Measurements from ENCODE around the gene SYNE1. TPM values are rescaled to one million over a fixed set of nuclear protein-coding genes. Genes with fewer than 3 reads are reported as not detected.

SYNE1 gene
- total and polyA plus RNA-seq, 7 donors = 7.2 to 203 (median 86.4) TPM

- Histone ChIP-seq H3K4me3 (no peak overlapping the region), H3K27me3 (no peaks in the 10 kb centered on the region), H3K27ac (peak overlapping the region; percentile 36 to 78 (median 42)), H3K4me1 (peaks cover 0 to 66% (median 54%) of the 10 kb centered on the region in 4 donors), H3K9me3 (no peaks in the 10 kb centered on the region), H3K36me3 (peaks cover 0 to 29% (median 3%) of the 10 kb centered on the region in 4 donors)
- 16 to 59% methylated on average over 9 of the region's 9 CpGs for WGBS, 2 donors
- intact Hi-C loops (cut with DNase I) = no loop called here
- no peak for DNase-seq
- TF ChIP-seq POLR2A (IDR thresholded peaks at IDR 0.05) = no peak
- TF ChIP-seq, protein P1, sequence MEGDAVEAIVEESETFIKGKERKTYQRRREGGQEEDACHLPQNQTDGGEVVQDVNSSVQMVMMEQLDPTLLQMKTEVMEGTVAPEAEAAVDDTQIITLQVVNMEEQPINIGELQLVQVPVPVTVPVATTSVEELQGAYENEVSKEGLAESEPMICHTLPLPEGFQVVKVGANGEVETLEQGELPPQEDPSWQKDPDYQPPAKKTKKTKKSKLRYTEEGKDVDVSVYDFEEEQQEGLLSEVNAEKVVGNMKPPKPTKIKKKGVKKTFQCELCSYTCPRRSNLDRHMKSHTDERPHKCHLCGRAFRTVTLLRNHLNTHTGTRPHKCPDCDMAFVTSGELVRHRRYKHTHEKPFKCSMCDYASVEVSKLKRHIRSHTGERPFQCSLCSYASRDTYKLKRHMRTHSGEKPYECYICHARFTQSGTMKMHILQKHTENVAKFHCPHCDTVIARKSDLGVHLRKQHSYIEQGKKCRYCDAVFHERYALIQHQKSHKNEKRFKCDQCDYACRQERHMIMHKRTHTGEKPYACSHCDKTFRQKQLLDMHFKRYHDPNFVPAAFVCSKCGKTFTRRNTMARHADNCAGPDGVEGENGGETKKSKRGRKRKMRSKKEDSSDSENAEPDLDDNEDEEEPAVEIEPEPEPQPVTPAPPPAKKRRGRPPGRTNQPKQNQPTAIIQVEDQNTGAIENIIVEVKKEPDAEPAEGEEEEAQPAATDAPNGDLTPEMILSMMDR (IDR thresholded peaks at IDR 0.05) = peak in 2 of 4 experiments; percentile 27 to 51
Observed at GRCh38 chr6:152267967-152268845, 369.0 kb downstream of the SYNE1 start.

- no peak for DNase-seq
- peak overlapping the region in 3 of 4 donors; percentile 7 to 53 (median 32) for H3K27ac ChIP-seq
Observed at GRCh38 chr6:152265651-152266050, 371.5 kb downstream of the SYNE1 start.

DNA sequence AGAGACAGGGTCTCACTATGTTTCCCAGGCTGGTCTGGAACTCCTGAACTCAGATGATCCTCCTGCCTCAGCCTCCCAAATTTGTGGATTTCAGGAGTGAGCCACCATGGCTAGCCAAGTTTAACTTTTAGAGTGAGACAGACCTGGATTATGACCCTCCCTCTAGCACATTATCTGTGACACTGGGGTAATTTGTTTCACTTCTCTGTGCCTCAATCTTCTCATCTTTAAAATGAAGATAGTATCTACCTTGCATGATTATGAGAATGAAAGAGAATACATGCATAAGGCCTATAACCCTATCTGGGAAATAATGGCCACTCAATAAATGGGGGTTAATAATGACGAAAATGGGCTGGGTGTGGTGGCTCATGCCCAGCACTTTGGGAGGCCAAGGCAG lies 373.6 kb downstream of the SYNE1 start:
- no peak for DNase-seq
- Histone ChIP-seq H3K4me3 (no peak overlapping the region), H3K27me3 (no peaks in the 10 kb centered on the region), H3K36me3 (peaks cover 8 to 58% (median 21%) of the 10 kb centered on the region in 4 donors), H3K27ac (no peak overlapping the region), H3K4me1 (peaks cover 0 to 33% (median 22%) of the 10 kb centered on the region in 4 donors), H3K9me3 (no peaks in the 10 kb centered on the region)
- TF ChIP-seq POLR2A (IDR thresholded peaks at IDR 0.05) (no peak), POLR2AphosphoS5 (IDR thresholded peaks at IDR 0.05) (no peak), EP300 (IDR thresholded peaks at IDR 0.05) (no peak)
- TF ChIP-seq, protein P1 (IDR thresholded peaks at IDR 0.05) = no peak
- WGBS, 2 donors = 96% methylated on average over 1 of the region's 1 CpG
- intact Hi-C loops (cut with DNase I) = no loop called here

More at GRCh38 chr6:152265651-152266050, 371.5 kb downstream of the SYNE1 start:
- Histone ChIP-seq H3K9me3 (no peaks in the 10 kb centered on the region), H3K36me3 (peaks cover 6 to 49% (median 10%) of the 10 kb centered on the region in 4 donors), H3K27me3 (no peaks in the 10 kb centered on the region), H3K4me1 (peaks cover 0 to 40% (median 30%) of the 10 kb centered on the region in 4 donors), H3K4me3 (no peak overlapping the region)
- intact Hi-C loops (cut with DNase I) = no loop called here
- 18 to 49% methylated on average over 2 of the region's 2 CpGs for WGBS, 2 donors
- no peak for TF ChIP-seq POLR2AphosphoS5 (IDR thresholded peaks at IDR 0.05)
- TF ChIP-seq POLR2A (IDR thresholded peaks at IDR 0.05) = no peak
- no peak for TF ChIP-seq EP300 (IDR thresholded peaks at IDR 0.05)

DNA sequence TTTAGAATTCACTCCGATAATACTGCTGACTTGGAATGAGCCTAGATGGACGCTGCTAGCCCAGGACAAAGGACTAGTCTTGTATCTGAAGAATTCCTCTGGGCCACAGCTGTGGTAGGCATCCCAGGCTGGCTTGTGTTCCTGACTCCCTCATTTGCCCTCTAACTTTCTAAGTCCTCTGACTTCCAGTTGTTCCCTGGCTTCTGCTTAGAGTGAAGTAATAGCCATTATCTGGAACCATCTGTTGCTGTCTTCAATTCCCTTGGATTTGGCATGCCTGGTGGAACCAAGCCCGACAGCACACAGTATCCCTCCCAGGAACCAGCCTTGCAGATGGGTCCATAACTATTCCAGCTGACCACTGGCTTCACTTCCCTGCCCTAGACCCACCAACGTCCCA lies 376.0 kb downstream of the SYNE1 start:
- Histone ChIP-seq H3K27me3 (no peaks in the 10 kb centered on the region), H3K27ac (peak overlapping the region in 2 of 4 donors; percentile 6 to 34), H3K4me3 (no peak overlapping the region), H3K9me3 (no peaks in the 10 kb centered on the region), H3K4me1 (peaks cover 0 to 11% (median 6%) of the 10 kb centered on the region in 4 donors), H3K36me3 (peaks cover 9 to 77% (median 24%) of the 10 kb centered on the region in 4 donors)
- TF ChIP-seq POLR2AphosphoS5 (IDR thresholded peaks at IDR 0.05) (no peak), POLR2A (IDR thresholded peaks at IDR 0.05) (no peak), EP300 (IDR thresholded peaks at IDR 0.05) (no peak)
- TF ChIP-seq, protein P1 (IDR thresholded peaks at IDR 0.05) = no peak
- DNase-seq = no peak
- 89 to 93% methylated on average over 4 of the region's 4 CpGs for WGBS, 2 donors
- intact Hi-C loops (cut with DNase I) = no loop called here

- TF ChIP-seq EP300 (IDR thresholded peaks at IDR 0.05) (no peak), POLR2A (IDR thresholded peaks at IDR 0.05) (no peak), POLR2AphosphoS5 (IDR thresholded peaks at IDR 0.05) (no peak)
- TF ChIP-seq, protein P1 (IDR thresholded peaks at IDR 0.05) = no peak
- Histone ChIP-seq H3K4me3 (no peak overlapping the region), H3K27ac (no peak overlapping the region), H3K4me1 (no peaks in the 10 kb centered on the region), H3K36me3 (peaks cover 9 to 90% (median 42%) of the 10 kb centered on the region in 4 donors), H3K9me3 (no peaks in the 10 kb centered on the region), H3K27me3 (no peaks in the 10 kb centered on the region)
- WGBS, 2 donors = 78 to 93% methylated on average over 3 of the region's 3 CpGs
- intact Hi-C loops (cut with DNase I) = no loop called here
- DNase-seq = no peak
Observed at GRCh38 chr6:152259234-152259633, 377.9 kb downstream of the SYNE1 start.

Measured in sigmoid colon (tissue), 7 donors.